RWPE1 (cell line): ENCODE results near the gene OBP2A.

Experiments
- CTCF ChIA-PET: fragments of 350-600 bp; sonication (Branson Sonifier 250); formaldehyde crosslinking; extraction: SDS; loops from one replicate; lab custom pipeline; 2021; lab: Yijun Ruan, JAX
- POLR2A ChIA-PET: fragments of 400-600 bp; formaldehyde crosslinking; extraction: SDS; loops from one replicate; lab custom pipeline; 2020; ENCODE audit warnings: antibody characterized with exemption; ENCODE audit not compliant: low non-redundant PET; lab: Yijun Ruan, JAX
- DNase-seq: peaks from one replicate; pipeline ENCODE4 v3.0.0; 2012; ENCODE audit warnings: low spot score
- H3K27ac ChIP-seq: fragments of 450-650 bp; 2 replicates; pipeline ENCODE4 v1.5.1; 2017
- TF ChIP-seq, protein P1 (sequence below): fragments of 450-650 bp; conservative IDR thresholded peaks from 2 replicates; pipeline ENCODE4 v1.5.1; 2017; ENCODE audit warnings: low read depth, mild to moderate bottlenecking

OBP2A gene

DNA sequence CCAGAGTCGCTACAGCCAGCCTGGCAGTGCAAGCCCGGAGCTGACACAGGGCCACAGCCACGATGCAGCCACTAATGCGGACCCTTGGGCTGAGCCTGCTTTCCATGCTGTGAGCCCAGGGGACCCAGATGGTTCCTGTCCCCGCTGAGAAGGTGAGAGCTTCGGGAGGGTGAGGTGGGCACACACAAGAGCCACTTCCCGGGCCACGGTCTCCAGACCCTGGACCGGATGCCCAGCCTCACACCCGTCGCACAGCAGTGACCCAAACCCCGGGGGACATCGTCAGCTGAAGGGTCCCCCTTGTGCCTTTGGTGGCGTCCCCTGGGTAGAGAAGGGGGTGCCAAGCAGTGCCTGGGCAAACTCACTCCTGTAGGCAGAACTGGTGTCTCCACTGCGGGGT, 29.0 kb downstream of the OBP2A start:
- ChIA-PET CTCF (interaction anchor here (0.6 kb wide), 1 partner anchor 807 kb away, joined by 3 read pairs; no protein-coding TSS in a partner anchor), POLR2A (no interaction called here)
- TF ChIP-seq, protein P1, sequence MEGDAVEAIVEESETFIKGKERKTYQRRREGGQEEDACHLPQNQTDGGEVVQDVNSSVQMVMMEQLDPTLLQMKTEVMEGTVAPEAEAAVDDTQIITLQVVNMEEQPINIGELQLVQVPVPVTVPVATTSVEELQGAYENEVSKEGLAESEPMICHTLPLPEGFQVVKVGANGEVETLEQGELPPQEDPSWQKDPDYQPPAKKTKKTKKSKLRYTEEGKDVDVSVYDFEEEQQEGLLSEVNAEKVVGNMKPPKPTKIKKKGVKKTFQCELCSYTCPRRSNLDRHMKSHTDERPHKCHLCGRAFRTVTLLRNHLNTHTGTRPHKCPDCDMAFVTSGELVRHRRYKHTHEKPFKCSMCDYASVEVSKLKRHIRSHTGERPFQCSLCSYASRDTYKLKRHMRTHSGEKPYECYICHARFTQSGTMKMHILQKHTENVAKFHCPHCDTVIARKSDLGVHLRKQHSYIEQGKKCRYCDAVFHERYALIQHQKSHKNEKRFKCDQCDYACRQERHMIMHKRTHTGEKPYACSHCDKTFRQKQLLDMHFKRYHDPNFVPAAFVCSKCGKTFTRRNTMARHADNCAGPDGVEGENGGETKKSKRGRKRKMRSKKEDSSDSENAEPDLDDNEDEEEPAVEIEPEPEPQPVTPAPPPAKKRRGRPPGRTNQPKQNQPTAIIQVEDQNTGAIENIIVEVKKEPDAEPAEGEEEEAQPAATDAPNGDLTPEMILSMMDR, result no peak
- H3K27ac ChIP-seq, result no peak overlapping the region
- DNase-seq, result no peak

DNA sequence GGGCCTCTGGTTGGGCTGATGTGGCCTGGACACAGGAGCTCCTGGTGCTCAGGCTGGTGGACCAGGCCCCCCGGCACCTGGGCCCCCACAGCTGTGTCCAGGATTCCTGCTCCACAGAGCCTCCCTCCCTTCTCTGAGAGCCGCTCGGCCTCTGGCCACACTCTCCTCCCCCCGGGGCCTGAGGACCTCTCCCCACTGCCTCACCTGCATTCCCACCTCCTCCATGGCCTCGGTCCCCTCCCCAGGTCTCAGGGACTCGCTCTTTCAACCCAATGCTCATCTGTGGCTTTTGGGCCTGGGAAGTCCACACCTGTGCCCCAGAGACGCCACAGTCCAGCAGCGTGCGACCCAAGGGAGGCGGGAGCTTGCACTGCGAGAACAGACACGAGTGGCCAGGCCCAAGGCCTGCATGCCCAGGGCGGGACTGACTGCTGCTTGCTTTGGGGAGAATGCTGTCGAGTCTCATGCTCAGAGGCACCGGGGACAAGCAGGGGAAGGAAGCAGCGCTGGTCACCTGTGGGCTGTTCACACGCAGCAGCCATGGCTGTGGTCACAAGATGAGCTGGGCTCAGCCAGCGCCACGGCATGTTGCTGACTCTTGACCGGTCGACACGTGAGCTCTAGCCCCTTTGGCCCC, 30.2 kb downstream of the OBP2A start:
- TF ChIP-seq, protein P1, result no peak
- POLR2A ChIA-PET, result no interaction called here
- DNase-seq, result no peak
- CTCF ChIA-PET, result no interaction called here
- H3K27ac ChIP-seq, result no peak overlapping the region

DNA sequence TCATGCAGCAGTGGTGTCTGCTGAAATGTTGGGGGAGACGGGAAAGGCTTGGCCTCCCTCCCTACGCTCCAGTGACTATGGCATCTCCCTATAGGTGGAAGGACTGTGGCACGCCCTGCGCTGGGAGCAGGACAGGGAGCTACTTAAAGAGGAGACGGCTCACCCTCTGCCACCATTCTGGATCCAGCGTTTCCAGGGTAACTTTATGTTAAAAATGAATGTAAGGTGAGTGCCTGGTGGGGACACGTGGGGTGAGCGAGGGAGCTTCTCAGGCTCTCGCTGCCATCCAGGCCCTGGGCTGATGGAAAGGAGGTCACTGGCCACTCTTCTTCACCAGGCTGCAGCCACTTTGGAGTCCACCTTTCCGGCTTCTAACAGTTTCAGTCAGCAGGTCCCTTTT, 31.3 kb downstream of the OBP2A start:
- no peak for DNase-seq
- TF ChIP-seq, protein P1, result no peak
- POLR2A ChIA-PET, result no interaction called here
- CTCF ChIA-PET, result no interaction called here
- no peak overlapping the region for H3K27ac ChIP-seq

DNA sequence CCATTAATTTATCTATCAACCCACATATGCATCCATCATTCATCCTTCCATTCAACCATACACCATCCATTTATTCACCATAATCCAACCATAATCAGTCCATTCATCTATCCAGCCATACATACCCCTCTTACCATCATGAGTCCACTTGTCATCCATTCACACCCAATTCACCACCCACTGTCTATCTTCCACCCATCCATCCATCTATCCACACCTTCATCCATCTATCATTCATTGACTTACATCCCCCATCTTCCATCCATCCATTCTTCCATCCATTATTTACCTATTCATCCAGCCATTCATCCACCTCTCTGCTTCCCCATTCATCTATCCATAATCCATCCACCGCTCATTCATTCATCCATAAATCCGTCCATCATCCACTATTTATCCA, 33.4 kb downstream of the OBP2A start:
- TF ChIP-seq, protein P1, result no peak
- no peak overlapping the region for H3K27ac ChIP-seq
- ChIA-PET POLR2A (no interaction called here), CTCF (no interaction called here)
- no peak for DNase-seq

DNA sequence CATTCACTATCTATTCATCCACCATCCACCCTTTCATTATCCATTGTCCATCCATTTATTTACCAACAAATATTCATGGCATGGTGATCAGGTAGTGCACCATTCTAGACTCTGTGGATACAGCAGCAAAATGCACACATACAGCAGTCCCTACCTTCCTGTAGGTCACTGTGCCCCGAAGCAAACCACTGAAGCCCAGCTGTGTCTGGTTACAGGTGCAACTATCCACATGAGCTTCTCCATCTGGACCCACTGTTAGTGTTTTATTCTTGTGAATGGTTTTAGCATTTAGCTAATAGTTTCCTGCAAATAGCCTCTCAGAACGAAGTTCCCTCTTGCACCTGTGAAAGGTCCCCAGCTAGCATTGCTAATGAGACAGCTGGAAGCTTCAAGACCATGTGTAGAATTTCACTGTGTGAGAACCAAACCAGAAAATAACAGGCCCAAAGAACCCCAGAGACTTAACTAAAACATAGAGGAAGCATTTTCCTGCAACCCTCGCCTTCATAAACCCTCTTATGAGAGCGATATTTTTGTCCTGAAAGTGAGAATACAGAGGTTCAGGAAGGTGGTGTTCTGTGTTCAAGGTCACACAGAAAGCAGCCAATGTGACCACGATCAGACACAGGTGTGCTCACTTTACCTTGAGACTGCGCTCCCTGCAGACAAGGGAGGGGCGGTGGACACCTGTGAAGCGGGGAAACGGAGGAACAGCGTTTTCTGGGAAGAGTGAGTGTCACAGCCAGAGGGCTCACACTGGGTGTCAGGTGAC, 34.1 kb downstream of the OBP2A start:
- ChIA-PET CTCF (no interaction called here), POLR2A (no interaction called here)
- no peak overlapping the region for H3K27ac ChIP-seq
- no peak for DNase-seq
- TF ChIP-seq, protein P1, result no peak

DNA sequence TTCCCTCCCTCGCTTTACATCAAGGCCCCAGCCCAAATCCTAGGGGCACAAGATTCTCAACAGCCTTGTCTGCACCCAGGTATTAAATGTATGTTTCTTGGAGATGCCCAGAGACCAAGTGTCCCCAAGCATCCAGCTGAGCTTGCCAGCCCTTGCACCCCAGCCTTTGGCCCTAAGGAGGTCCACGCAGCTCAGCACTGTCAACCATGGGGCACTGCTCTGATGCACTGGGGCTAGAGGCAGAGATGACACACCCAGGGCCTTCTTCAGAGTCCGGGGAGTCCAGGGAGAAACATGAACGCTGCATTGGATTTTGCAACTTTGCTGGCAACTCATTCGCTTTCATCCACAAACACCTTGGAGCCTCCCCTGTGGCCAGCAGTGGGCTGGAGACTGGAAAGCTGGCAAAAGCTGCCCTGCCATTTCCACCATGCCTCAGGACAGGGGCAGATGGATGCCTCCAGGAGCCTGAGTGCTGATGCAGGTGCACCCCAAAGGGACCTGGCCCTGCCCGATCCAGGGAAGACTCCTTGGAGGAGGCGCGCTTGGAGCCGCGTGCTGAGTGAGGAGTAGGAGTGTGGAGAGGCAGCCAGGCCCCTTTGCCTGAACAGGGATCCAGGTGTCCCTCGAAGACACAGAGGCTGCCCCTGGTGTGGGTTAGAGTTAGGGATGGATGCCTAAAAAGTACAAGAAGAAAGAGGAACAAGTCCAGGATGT, 34.9 kb downstream of the OBP2A start:
- DNase-seq, result no peak
- ChIA-PET CTCF (no interaction called here), POLR2A (no interaction called here)
- no peak overlapping the region for H3K27ac ChIP-seq
- TF ChIP-seq, protein P1, result no peak
